PC-3 (cell line): Measurements from ENCODE around the gene CHRNA4. TPM values are rescaled to one million over a fixed set of nuclear protein-coding genes. Genes with fewer than 3 reads are reported as not detected.

Experiments used
- ATAC-seq: fragments of 200-7000 bp; cut with Tn5 transposase; 2 replicates; pipeline ENCODE4 v1.9.1; 2020; ENCODE audit warnings: mild to moderate bottlenecking, moderate library complexity
- BruUV-seq: library from RNA; stranded (reverse); fragments of 400-500 nt; replicated peaks from 2 replicates; lab custom pipeline; 2021; lab: Mats Ljungman, UMichigan
- CTCF ChIA-PET: fragments of 300-600 bp; sonication (Branson Sonifier 250); formaldehyde crosslinking; loops from one replicate; lab custom pipeline; 2022; ENCODE audit warnings: antibody characterized with exemption; lab: Charles Lee
- POLR2A ChIA-PET: fragments of 300-600 bp; sonication (Branson Sonifier 250); formaldehyde crosslinking; loops from one replicate; lab custom pipeline; 2022; ENCODE audit warnings: antibody characterized with exemption; ENCODE audit not compliant: unreplicated experiment; lab: Charles Lee
- DNase-seq: peaks from one replicate; pipeline ENCODE4 v3.0.0-alpha.2; 2015
- H2AFZ ChIP-seq: fragments of 300-600 bp; sonication (generic); 2 replicates; pipeline ENCODE4 v1.6.0; 2016; ENCODE audit warnings: antibody characterized with exemption, low read length
- H3F3A ChIP-seq: fragments of 300-600 bp; sonication (generic); one replicate; pipeline ENCODE4 v1.6.0; 2017; ENCODE audit warnings: antibody characterized with exemption, low read length, control low read depth, mild to moderate bottlenecking; ENCODE audit not compliant: unreplicated experiment
- H3K27ac ChIP-seq: fragments of 300-600 bp; sonication (generic); 2 replicates; pipeline ENCODE4 v1.5.1; 2016; ENCODE audit warnings: mild to moderate bottlenecking, low read length
- H3K27me3 ChIP-seq: fragments of 300-600 bp; sonication (generic); 2 replicates; pipeline ENCODE4 v1.6.1; 2016; ENCODE audit warnings: low read length, mixed read lengths
- H3K36me3 ChIP-seq: fragments of 300-600 bp; sonication (generic); 2 replicates; pipeline ENCODE4 v1.6.1; 2016; ENCODE audit warnings: low read depth, mixed run types, low read length, mixed read lengths
- H3K4me1 ChIP-seq: fragments of 300-600 bp; sonication (generic); 2 replicates; pipeline ENCODE4 v1.5.1; 2016; ENCODE audit warnings: low read length; ENCODE audit not compliant: insufficient read depth
- H3K4me2 ChIP-seq: fragments of 300-600 bp; sonication (generic); 2 replicates; pipeline ENCODE4 v1.6.0; 2016; ENCODE audit warnings: low read length
- H3K4me3 ChIP-seq: fragments of 300-600 bp; sonication (generic); 2 replicates; pipeline ENCODE4 v1.5.1; 2016; ENCODE audit warnings: mild to moderate bottlenecking, low read length, mixed read lengths
- H3K79me2 ChIP-seq: fragments of 300-600 bp; sonication (generic); 2 replicates; pipeline ENCODE4 v1.6.1; 2017; ENCODE audit warnings: low read length, mixed read lengths
- H3K9ac ChIP-seq: fragments of 300-600 bp; sonication (generic); 2 replicates; pipeline ENCODE4 v1.6.0; 2016; ENCODE audit warnings: mild to moderate bottlenecking, low read length
- H3K9me2 ChIP-seq: fragments of 300-600 bp; sonication (generic); replicated peaks from 2 replicates; pipeline ENCODE4 v1.6.1; 2016; ENCODE audit warnings: mixed run types, low read length, mixed read lengths
- H3K9me3 ChIP-seq: fragments of 300-600 bp; sonication (generic); 2 replicates; pipeline ENCODE4 v1.6.1; 2016; ENCODE audit warnings: low read length, mixed read lengths
- H4K20me1 ChIP-seq: fragments of 300-600 bp; sonication (generic); 2 replicates; pipeline ENCODE4 v1.6.1; 2016; ENCODE audit warnings: low read length, mixed read lengths
- CTCF ChIP-seq: fragments of 300-600 bp; sonication (generic); conservative IDR thresholded peaks from 2 replicates; pipeline ENCODE4 v1.5.1; 2017; ENCODE audit warnings: antibody characterized with exemption, low read depth, mild to moderate bottlenecking, low read length
- EZH2 ChIP-seq: fragments of 300-600 bp; sonication (generic); IDR thresholded peaks from one replicate; pipeline ENCODE4 v1.6.1; 2017; ENCODE audit warnings: antibody characterized with exemption, mild to moderate bottlenecking, low read length; ENCODE audit not compliant: unreplicated experiment
- EZH2phosphoT487 ChIP-seq: fragments of 300-600 bp; sonication (generic); IDR thresholded peaks from 2 replicates; pipeline ENCODE4 v1.6.1; 2018; ENCODE audit warnings: mild to moderate bottlenecking, antibody characterized with exemption, low read length, borderline replicate concordance
- intact Hi-C: fragments of 100-400 bp; cut with micrococcal nuclease; formaldehyde crosslinking; loops from 2 replicates; pipeline ENCODE4 v1.9.0; 2023
- total RNA-seq: library from RNA; depleted of rRNA; stranded (reverse); fragments of >200 nt; gene quantifications from 2 replicates; pipeline ENCODE4 v1.2.3, GENCODE V29; 2014

CHRNA4 gene
- total RNA-seq, 1 experiment from 2014 or later: not detected

GRCh38 chr20:63331741-63332400, 29.3 kb downstream of the CHRNA4 start:
- no peak overlapping the region for H3K4me3 ChIP-seq
- H3K27me3 ChIP-seq: peaks cover 1% of the 10 kb centered on the region; the same call in 1 of the 2 replicates
- H3K27ac ChIP-seq: peak overlapping the region; percentile 42
- H3K79me2 ChIP-seq: no peaks in the 10 kb centered on the region
- H2AFZ ChIP-seq: no peak overlapping the region
- intact Hi-C loops: no loop called here
- H3K4me1 ChIP-seq: peaks cover 10% of the 10 kb centered on the region; the same call in 1 of the 2 replicates
- DNase-seq: peak; percentile 56
- no peak overlapping the region for H3K4me2 ChIP-seq
- no peak overlapping the region for H3K9ac ChIP-seq
- no peaks in the 10 kb centered on the region for H3F3A ChIP-seq
- no peak for ATAC-seq
- no peaks in the 10 kb centered on the region for H3K9me3 ChIP-seq
- TF ChIP-seq EZH2phosphoT487 (no peak), EZH2 (no peak), CTCF (no peak)
- no peaks in the 10 kb centered on the region for H4K20me1 ChIP-seq
- ChIA-PET CTCF (no interaction called here), POLR2A (no interaction called here)
- H3K9me2 ChIP-seq: no peaks in the 10 kb centered on the region
- BruUV-seq: no TSS peak
- no peaks in the 10 kb centered on the region for H3K36me3 ChIP-seq

DNA sequence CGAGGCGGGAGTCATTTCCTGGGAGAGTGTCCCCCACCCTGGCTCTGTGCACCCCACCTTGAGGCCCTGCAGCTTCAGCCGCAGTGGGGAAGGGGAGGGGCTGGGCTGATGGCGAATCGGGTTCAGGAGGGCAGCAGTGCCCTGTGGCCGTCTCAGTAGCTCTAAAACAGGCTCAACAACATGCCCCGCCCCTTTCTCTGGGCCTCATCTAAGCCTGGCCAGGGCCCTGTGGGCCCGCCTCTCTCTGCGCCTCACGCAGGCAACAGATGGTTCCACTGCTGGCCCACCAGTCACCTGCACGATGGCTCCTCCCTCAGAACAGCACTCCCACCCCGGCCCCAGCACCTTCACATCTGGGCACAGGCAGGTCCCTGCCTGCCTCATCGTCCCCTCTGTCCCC, 30.2 kb downstream of the CHRNA4 start:
- peak overlapping the region; percentile 42 for H3K27ac ChIP-seq
- CTCF ChIA-PET: no interaction called here
- no TSS peak for BruUV-seq
- H4K20me1 ChIP-seq: no peaks in the 10 kb centered on the region
- H2AFZ ChIP-seq: no peak overlapping the region
- H3K27me3 ChIP-seq: no peaks in the 10 kb centered on the region
- H3K4me2 ChIP-seq: no peak overlapping the region
- intact Hi-C loops: no loop called here
- H3F3A ChIP-seq: no peaks in the 10 kb centered on the region
- H3K9me2 ChIP-seq: no peaks in the 10 kb centered on the region
- H3K79me2 ChIP-seq: no peaks in the 10 kb centered on the region
- TF ChIP-seq EZH2: no peak
- no peak for TF ChIP-seq CTCF
- no peak for TF ChIP-seq EZH2phosphoT487
- H3K9me3 ChIP-seq: no peaks in the 10 kb centered on the region
- no peaks in the 10 kb centered on the region for H3K36me3 ChIP-seq
- H3K4me3 ChIP-seq: no peak overlapping the region
- H3K4me1 ChIP-seq: peaks cover 10% of the 10 kb centered on the region; the same call in 1 of the 2 replicates
- H3K9ac ChIP-seq: no peak overlapping the region
- ATAC-seq: no peak
- DNase-seq: no peak
- POLR2A ChIA-PET: no interaction called here

GRCh38 chr20:63330084-63330760, 30.9 kb downstream of the CHRNA4 start:
- Histone ChIP-seq H4K20me1 (no peaks in the 10 kb centered on the region), H2AFZ (no peak overlapping the region), H3F3A (no peaks in the 10 kb centered on the region), H3K9me2 (no peaks in the 10 kb centered on the region), H3K4me1 (peaks cover 10% of the 10 kb centered on the region; the same call in 1 of the 2 replicates), H3K36me3 (no peaks in the 10 kb centered on the region), H3K9ac (no peak overlapping the region), H3K4me3 (no peak overlapping the region), H3K4me2 (no peak overlapping the region), H3K79me2 (no peaks in the 10 kb centered on the region), H3K9me3 (no peaks in the 10 kb centered on the region), H3K27ac (no peak overlapping the region), H3K27me3 (no peaks in the 10 kb centered on the region)
- no peak for DNase-seq
- no TSS peak for BruUV-seq
- TF ChIP-seq EZH2phosphoT487 (no peak), CTCF (no peak), EZH2 (no peak)
- ATAC-seq: no peak
- intact Hi-C loops: no loop called here
- POLR2A ChIA-PET: no interaction called here
- CTCF ChIA-PET: no interaction called here
